Epithelial cell of esophagus (primary cell): Measurements from ENCODE around the gene SPOP.
"Not testable (repeated sequence)": the region's sequence is repeated elsewhere in the genome, so short reads cannot be mapped to it uniquely, and the experiment has no call there.

Experiments used
- DNase-seq: peaks from one replicate; pipeline ENCODE4 v3.0.0; 2010; ENCODE audit warnings: low read depth
- H3K4me3 ChIP-seq: 2 replicates; pipeline ENCODE4 v1.5.1; 2011; ENCODE audit warnings: mild to moderate bottlenecking, low read length, control low read depth
- TF ChIP-seq, protein P1 (sequence below): IDR thresholded peaks from 2 replicates; pipeline ENCODE4 v1.5.1; 2011; ENCODE audit warnings: low read depth, mild to moderate bottlenecking, low read length, control low read depth, inconsistent platforms; ENCODE audit not compliant: insufficient read depth; ENCODE audit errors: missing control alignments

The SPOP gene

DNA sequence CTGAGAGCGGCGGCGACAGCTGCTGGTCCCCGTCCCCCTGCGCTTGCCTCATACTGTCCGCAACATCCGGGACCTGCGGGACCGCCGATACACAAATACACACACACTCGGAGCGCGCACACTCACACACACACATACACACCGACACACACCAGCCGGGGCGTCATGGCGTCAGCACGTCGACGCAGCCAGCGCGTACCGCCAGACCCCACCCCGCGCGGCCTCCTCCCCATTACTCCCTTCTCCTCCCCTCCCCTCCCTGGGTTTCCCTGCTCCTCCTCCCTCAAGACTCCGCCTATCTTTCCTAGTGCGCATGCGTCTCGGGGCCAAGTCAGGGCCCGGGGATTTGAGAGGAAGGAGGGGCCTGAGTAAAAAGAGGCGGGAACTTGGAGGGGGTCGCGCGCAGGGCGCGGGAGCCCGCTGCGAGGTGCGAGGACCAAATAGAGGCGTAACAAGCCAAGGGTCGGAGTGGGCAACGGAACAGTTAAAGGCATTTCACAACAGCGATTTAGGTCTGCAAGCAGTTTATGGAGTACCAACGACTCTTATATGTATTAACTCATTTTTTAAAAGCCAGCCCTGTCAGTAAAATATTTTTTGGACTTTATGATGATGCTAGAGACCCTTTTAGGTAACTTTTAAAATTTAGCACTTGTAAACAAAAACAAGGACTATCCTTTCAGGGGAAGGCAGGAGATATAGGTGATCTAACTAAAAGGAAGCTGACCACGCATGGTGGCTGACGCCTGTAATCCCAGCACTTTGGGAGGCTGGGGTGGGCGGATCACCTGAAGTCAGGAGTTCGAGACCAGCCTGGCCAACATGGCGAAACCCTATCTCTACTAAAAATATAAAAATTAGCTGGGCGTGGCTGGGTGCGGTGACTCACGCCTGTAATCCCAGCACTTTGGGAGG lies at the start of gene SPOP:
TSS of gene SPOP (minus strand) at position 165 of the 915 bp plus-strand sequence. CDS start 55,287 bp downstream, outside the sequence.
- TF ChIP-seq, protein P1, sequence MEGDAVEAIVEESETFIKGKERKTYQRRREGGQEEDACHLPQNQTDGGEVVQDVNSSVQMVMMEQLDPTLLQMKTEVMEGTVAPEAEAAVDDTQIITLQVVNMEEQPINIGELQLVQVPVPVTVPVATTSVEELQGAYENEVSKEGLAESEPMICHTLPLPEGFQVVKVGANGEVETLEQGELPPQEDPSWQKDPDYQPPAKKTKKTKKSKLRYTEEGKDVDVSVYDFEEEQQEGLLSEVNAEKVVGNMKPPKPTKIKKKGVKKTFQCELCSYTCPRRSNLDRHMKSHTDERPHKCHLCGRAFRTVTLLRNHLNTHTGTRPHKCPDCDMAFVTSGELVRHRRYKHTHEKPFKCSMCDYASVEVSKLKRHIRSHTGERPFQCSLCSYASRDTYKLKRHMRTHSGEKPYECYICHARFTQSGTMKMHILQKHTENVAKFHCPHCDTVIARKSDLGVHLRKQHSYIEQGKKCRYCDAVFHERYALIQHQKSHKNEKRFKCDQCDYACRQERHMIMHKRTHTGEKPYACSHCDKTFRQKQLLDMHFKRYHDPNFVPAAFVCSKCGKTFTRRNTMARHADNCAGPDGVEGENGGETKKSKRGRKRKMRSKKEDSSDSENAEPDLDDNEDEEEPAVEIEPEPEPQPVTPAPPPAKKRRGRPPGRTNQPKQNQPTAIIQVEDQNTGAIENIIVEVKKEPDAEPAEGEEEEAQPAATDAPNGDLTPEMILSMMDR: no peak
- peak; percentile 100 for DNase-seq
- H3K4me3 ChIP-seq: peak within 1 kb of the TSS; percentile 68

DNA sequence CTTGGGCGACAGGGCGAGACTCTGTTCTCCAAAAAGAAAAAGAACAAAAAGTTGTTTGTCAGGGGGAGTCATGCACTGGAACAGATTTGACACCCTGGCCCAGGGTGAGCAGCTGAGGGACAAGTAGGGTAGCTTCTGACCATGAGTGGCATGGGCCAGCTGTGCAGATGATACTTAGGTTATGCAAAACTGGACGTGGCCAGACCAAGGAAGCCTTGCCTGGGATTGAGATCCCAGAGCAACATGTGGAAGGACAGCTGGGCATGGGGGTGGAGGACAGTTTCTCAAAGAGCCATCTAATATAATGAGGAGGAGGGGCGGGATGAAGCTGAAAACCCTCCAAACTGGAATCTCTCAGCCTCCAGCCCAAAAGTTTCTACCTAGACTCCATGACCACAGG lies 49.5 kb upstream of the SPOP start:
- TF ChIP-seq, protein P1: no peak
- H3K4me3 ChIP-seq: no peak overlapping the region
- DNase-seq: no peak

GRCh38 chr17:49725452-49726130 lies 47.7 kb upstream of the SPOP start:
- H3K4me3 ChIP-seq: no peak overlapping the region
- no peak for DNase-seq
- TF ChIP-seq, protein P1: no peak

GRCh38 chr17:49724552-49724951 lies 46.7 kb upstream of the SPOP start:
- H3K4me3 ChIP-seq, DNase-seq: not testable (repeated sequence)

- TF ChIP-seq, protein P1: no peak
- DNase-seq: no peak
- no peak overlapping the region for H3K4me3 ChIP-seq
Observed at GRCh38 chr17:49723423-49723822, 45.5 kb upstream of the SPOP start.

- TF ChIP-seq, protein P1: no peak
Observed at GRCh38 chr17:49722066-49722465, 44.2 kb upstream of the SPOP start.

GRCh38 chr17:49717371-49717861 lies 39.5 kb upstream of the SPOP start:
- H3K4me3 ChIP-seq: no peak overlapping the region

More at GRCh38 chr17:49722066-49722465, 44.2 kb upstream of the SPOP start:
- no peak overlapping the region for H3K4me3 ChIP-seq
- DNase-seq: no peak

More at GRCh38 chr17:49717371-49717861, 39.5 kb upstream of the SPOP start:
- DNase-seq: no peak
- TF ChIP-seq, protein P1: no peak
